GM21390 (cell line): ENCODE measurements around the gene PPIL3.
"Not testable (repeated sequence)": the region's sequence is repeated elsewhere in the genome, so short reads cannot be mapped to it uniquely, and the experiment has no call there.

Source experiments
- ATAC-seq: cut with Tn5 transposase; IDR thresholded peaks from one replicate; pipeline ENCODE4 v1.9.1; 2021; ENCODE audit not compliant: unreplicated experiment

The PPIL3 gene

DNA sequence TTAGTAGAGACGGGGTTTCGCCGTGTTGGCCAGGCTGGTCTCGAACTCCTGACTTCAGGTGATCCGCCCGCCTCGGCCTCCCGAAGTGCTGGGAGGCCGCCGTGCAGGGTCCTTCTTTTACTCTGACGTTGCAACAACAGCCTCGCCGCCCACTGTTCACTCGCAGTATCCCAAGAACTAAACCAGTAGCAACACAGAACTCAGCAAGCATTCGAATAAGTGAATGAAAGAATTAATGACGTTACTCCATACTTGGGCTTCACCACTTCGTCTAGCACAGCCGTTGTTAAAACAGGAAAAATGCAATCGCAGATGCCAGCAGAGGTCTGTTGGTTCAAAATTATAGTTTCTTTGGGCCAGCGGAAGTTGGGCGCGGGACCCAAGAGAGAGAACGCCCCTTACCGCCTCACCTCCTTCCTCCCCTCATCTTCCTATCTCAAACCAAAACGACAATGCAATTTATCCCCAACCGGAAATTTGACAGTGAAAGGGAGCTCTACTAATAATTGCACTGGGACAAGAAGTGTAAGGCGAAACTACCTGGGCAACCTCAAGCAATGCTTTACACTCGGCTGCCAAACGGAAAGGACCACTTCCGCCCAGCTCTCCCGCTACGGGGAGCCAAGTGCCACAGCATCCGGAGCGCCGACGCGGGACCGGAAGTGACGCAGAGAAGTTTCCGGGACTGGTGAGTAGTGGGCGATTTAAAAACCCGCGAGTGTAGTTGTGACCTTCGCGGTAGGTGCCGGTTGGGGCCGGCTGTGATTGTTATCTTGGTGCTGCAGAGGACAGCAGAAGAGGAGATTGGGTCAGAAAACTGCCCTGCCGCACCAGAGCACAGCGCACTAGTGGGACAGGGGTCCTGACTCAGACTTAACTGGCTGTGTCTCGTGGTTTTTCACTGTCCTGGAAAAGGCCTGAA, at the start of gene PPIL3, which contains the start of gene NIF3L1:
PPIL3 (minus strand) TSS at position 374 of the 922 bp plus-strand sequence. CDS start 1,462 bp downstream, outside the sequence.
NIF3L1 (plus strand) TSS at position 668 of the 922 bp plus-strand sequence. CDS start 2,573 bp downstream, outside the sequence.
- peak; percentile 86 for ATAC-seq

DNA sequence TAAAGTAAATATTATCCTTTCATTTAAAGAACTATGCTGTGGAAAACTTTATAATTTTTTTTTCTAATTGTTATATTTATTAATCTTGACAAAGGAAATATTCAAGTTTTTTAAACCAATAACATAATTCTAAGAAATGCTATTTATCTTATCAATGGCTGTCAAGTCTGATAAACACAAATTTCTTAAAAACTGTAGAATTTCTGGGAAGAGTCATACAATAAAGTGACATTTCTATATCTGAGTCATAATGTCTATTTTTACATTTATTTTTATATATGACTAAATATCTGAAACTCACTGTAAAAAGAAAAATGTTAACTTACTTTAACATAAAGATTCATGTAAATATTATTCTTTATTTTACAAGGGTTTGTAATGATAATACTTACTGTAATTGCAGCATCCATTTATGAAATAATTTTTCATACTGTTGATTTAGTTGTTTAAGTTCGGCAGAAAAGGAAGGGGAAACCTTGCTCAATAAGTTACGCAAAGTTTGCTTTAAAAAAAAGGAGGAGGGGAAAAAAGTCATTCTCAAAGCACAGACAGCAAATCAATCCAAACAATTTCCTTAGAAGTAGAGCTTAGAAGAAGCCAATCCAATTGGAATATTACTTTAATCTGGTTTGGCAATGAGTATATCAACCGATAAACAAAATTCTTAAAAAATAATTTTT, 42.2 kb upstream of the PPIL3 start:
- no peak for ATAC-seq

DNA sequence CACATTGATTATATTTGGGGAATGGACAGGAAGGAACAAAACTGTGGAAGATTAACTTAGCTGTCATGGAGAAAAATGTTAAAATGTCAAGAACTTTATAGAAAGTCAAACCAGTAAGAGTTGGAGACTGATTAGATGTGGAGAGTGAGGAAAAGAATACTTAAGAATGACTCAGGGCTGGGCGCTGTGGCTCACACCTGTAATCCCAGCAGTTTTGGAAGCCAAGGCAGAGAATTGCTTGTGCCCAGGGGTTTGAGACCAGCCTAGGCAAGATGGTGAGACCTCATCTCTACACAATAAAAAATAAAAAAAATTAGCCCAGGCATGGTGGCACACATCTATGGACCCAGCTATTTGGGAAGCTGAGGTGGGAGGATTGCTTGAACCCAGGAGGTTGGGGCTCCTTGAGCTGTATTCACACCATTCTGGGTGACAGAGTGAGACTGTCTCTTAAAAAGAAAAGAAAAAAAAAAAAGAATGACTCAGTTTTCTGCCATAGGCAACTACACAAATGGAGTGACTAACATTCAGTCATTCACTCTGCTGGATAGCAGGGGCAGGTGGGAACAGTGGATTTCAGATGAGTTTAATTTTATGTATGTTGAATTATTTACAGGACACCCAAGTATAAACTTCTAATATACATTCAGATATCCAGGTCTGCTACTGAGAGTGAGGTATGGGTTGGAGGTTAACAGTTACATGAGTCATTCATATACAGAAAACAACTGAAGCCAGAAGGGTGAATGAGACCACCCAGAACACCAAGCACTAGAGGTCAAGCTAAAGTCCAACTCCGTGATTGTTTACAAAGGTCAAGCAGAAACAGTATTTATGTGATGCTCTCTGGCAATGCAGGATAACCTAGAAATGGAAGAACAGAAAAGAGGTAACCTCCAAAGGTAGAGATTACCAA, 40.7 kb upstream of the PPIL3 start:
- ATAC-seq: no peak

DNA sequence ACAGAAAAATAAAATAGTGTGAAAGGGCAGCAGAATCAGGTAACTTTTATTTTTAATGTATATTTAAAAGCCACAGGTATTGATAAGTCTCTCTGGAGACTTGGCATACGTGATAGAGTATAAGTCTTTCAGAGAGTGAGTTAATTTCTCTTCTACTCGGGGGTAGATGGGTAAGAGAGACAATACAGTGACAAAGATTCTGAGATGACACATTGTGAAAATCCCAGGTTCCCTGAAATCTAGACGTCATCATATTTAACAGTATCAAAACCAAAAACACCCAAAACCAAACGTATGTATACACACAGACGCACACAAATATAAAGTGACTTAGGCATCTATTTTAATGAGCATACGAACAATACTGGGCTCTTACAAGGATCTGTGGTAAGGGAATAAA, 33.6 kb upstream of the PPIL3 start:
- no peak for ATAC-seq

DNA sequence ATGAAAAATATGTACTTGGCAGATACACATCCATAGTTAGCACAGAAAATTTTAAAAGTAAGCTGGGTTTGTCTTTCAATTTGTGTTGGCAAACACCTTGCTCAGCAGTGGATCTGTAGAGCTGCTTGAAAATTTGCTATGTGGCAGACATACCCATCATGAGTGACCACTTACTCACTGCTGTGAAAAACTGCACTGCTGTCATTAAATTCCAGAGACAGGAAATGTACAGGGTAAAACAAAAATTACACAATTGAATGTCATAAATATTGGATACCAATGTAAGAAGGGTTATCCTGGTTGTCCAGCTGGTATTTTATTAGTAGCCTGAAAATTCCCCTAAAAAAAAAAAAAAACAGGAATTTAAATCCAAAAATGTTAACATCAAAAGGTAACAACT, 24.8 kb upstream of the PPIL3 start:
- ATAC-seq: no peak

DNA sequence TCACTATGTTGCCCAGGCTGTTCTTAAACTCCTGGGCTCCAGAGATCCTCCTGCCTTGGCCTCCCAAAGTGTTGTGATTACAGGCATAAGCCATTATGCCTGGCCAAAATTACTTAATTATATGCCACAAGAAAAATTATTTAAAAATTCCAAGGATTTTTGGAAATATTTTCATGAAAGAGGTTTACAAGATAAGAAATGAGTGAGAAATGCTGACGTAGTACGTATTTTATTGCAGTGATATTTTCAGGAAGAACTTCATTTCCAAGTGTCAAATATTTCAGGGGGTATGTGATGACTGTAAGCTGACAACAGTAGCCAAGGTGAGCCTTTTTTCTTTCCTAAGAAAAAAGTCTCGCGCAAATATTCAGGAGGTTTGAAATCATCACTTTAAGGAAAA, 21.1 kb upstream of the PPIL3 start:
- no peak for ATAC-seq

DNA sequence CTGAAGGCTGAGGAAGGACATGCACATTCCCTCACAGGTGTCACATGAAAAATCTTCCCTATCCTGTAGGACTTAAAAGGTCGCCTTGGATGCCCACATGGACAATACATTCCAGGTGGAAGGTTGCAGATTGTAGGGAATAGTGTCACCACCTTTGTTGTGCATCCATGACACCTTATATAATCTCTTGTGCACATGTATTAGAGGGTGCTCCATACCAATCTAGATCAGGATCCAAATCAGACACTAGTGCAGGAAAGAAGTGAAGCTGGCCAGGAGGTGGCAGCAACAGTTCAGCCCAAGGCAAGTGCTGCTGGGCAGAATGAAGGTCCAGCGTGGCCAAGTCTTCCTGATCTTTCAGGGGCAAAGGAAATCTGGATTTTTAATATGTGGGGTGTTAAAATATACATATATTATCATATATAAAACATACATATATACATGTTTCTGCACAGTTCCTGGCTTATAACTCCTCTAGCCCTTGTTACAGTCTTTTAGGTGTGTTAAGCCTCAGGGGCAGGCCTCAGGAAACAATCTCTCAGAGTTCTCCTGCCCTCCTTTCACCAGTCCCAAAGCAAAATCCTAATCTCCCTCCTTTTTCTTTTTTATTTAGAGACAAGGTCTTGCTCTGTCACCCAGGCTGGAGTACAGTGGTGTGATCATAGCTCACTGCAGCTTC, 16.9 kb upstream of the PPIL3 start:
- peak; percentile 59 for ATAC-seq

DNA sequence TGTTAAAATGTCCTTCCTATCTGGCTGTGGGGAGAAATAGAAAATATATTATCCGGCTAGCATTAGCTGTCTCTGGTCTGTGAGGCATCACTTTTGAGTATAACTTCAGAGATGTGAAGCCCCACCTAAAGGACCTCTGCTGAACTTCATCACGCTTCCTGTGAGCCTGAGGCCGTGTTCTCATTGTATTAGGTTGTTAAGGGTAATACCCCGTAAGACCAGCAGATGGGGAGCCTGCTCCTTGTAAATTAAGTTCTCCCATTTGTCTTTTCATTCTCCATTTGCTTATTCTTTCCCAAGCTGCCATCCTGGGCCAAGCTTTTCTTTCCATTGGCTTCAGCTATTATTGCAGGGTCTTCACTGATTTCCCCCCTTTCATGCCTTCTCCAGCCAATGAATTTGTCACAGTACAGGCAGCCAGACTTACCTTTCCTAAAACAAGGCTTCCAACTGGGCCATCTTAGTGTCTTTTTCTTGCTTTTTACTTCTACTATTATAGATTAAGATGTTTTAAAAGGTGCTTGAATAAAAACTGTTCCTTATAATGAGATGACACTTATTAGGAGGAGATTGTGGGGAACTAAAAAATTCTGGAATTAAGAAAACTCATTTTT, 12.7 kb upstream of the PPIL3 start:
- peak; percentile 98 for ATAC-seq

DNA sequence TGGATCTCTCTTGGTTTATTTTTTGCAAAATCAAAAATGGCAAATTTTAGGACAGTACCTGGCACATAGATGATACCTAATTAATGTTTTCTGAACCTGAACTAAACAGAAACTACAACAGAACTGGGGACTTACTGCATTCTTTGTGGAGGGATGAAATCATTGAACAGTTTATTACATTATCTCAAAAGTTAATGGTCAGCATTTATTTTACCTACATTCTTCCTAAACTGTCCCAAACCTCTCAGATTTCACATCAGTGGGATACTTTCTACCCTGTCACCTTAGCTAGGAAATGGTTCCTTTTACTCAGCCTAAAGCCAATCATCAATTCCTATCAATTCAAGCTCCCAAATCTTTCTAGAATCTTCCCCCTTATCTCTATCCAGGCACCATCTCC, 10.6 kb upstream of the PPIL3 start:
- ATAC-seq: no peak

DNA sequence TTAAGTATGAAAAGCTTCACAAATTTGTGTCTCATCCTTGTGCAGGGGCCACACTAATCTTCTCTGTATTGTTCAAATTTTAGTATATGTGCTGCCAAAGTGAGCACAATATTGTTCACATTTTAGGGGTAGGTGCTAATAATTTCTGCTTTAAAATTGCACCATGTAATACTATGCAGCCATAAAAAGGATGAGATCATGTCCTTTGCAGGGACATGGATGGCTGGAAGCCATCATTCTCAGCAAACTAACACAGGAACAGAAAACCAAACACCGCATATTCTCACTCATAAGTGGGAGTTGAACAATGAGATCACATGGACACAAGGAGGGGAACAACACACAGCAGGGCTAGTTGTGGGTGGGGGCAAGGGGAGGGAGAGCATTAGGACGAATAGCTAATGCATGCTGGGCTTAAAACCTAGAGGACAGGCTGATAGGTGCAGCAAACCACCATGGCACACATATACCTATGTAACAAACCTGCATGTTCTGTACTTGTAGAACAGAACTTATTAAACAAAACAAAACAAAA, 7.1 kb downstream of the PPIL3 start:
- ATAC-seq: not testable (repeated sequence)

DNA sequence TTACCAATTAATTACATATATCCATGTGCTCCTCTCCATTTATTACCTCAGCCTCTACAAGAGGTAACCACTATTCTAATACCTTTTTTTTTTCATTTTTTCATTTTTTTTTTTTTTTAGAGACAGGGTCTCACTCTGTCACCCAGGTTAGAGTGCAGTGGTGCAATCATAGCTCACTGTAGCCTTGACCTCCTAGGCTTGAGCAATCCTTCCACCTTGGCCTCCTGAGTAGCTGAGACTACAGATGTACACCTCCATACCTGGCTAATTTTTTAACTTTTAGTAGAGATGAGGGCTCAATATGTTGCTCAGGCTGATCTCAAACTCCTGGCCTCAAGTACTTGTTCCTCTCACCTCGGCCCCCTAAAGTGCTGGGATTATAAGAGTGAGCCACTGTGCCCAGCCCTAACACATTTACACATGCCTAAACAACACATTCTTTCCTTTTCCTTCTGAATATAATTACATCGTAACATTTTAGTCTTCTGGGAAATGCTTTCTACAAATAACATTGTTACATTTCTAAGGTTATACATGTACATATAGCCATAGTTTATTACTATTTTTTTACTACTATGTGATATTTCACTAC, 10.5 kb downstream of the PPIL3 start:
- no peak for ATAC-seq

DNA sequence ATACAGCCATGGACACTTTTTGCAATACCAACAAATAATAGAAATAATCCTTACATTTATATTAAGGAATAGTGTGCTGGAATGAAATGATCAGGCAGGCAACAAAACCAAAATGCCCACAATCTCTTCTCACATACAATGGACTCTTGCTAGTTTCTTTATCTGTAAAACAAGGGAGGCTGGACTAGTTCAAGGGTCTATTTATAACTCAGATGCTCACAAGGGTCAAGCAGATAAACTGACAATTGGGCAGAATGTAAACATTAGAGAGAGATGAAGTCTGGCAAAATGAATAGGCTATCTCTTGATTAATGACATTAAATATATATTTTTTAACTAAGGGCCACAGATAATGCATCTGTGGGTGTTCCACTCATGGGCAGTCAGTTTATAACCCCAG, 11.4 kb downstream of the PPIL3 start:
- ATAC-seq: no peak

DNA sequence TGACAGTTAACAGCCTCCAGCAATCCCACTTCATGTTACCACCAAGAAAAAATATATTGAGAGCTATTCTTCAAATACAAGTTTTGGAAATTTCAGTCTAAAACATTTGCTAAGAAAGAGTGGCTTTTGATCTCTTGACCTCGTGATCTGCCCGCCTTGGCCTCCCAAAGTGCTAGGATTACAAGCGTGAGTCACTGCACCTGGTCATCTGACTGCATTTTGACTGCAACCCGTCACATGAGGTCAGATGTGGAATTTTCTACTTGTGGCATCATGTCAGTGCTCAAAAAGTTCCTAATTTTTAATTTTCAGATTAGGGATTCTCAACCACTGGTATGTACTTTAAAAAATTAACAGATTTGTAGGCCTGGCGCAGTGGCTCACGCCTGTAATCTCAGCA, 15.3 kb downstream of the PPIL3 start:
- ATAC-seq: no peak

DNA sequence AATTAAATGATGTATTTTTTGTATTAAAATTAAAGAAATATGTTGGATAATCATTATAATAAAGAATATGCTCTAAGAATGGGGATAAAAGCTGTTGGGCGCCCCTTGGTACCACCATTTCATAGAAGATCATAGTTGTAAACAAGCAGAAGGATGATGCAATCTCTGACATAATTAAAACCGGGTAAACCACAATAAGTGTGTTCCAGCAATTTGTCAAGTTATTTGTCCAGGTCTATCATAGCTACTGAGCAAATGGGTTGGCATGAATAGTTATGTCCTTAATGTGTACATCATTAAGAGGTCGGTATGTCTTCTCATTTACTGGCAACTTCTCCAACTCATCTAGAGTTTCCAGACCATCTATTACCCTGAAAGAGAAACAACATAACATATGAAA, 17.7 kb downstream of the PPIL3 start:
- no peak for ATAC-seq

DNA sequence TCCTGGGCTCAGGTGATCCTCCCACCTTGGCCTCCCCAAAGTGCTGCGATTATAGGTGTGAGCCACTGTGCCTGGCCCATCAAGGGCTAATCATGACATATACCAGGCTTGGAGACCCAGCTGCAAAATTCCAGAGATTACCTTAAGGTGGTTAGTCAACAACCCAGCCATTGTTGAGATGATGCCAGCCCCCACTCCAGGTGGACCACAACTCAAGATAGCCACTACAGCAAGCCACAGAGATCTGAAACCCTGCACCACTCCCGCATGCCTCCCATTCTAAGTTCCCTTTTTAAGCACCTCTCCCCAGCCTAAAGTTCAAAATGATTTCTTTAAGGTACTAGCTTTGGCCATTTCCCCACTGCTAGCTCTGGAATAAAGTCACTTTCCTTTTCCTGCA, 19.9 kb downstream of the PPIL3 start:
- no peak for ATAC-seq

DNA sequence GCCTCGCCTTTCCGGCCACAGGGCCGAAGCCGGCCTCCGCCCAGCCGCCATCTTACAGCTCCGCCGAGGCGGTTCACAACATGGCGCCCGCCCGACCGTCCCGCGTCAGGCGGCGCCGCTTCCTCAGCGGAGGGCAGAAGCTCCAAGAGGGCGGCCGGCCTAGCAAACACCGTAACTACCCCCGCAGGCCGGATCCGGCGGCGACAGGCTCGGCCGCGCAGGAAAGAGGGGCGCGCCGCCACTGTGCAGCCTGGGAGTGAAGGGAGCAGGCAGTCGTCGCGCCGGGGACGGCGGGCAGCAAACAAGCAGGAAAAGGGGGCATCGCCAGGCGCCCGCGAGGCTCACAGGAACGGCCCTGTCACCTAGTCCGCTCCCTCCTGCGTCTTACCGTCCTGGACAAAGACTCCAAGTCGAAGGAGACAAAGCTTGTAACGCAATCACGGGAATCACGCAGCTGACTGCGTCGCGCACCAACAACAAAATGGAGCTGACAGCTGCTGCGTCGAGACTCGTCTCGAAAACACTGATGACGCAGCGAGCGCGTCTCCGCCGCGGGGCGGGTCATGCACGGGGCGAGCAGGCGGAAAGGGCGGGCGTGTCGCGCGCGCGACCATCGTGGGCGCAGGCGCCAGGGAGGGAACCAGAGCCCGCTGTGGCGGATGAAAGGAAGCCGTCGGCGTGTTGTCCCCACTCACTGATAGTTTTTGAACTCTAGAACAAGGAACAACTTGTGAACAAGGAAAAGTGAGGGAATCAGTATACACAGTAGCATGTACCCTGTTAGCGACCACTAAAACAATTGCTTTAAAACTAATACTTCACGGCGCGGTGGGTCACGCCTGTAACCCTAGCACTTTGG, 24.5 kb downstream of the PPIL3 start, which contains the start of gene CLK1:
CLK1 (minus strand) TSS at position 483 of the 859 bp plus-strand sequence. CDS start 2,796 bp downstream, outside the sequence.
- ATAC-seq: peak; percentile 86

DNA sequence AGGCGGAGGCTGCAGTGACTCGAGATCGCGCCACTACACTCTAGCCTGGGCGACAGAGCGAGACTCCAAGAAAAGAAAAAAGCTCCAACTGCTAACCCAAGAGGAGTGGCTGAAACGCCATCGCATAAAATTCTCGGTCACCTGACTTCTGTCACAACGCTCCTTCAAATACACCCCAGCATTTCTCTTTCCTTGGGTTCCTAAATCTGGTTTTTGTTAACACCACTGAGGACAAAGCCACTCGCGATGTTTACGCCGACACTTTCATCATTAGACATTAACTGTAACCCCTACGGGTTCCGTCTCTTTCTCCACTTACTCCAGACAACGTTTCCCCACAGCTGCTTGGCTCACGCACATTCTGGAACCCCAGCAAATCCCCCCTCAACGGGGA, 25.1 kb downstream of the PPIL3 start:
- ATAC-seq: peak; percentile 10

DNA sequence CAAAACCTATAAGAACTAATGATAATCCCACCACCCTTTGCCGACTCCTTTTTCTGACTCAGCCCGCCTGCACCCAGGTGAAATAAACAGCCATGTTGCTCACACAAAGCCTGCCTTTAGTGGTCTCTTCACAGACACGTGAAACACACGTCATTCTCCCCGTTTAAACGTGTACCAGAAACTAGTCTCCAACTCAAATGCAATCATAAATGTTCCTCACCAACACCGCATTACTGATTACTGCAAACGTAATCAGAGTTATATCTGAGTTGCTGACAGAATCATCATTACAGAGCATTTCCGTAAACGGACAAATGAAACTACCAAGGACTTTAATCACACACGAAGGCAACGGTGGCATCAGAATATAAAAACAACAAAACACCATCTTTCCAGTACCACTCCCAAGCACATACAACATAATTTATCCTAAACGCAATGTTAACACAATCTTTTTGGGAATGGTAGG, 26.3 kb downstream of the PPIL3 start:
- ATAC-seq: no peak
